ENCODE measurements around the gene ABCC4.
A peak's percentile ranks its signal among the peaks of the same experiment; 100 is the strongest.

ABCC4 gene

GRCh38 chr13:95301183-95301967, at the start of gene ABCC4:
ABCC4 (minus strand) TSS chr13:95301451; CDS start chr13:95301314, 137 bp downstream.
- peak; percentile 86 for DNase-seq

GRCh38 chr13:95349267-95349666, 48.0 kb upstream of the ABCC4 start:
- no peak for DNase-seq

GRCh38 chr13:95343944-95344343, 42.7 kb upstream of the ABCC4 start:
- DNase-seq = no peak

GRCh38 chr13:95341441-95341840, 40.2 kb upstream of the ABCC4 start:
- no peak for DNase-seq

- DNase-seq = no peak
These were observed 37.7 kb upstream of the ABCC4 start for GRCh38 chr13:95338905-95339304.

- DNase-seq = no peak
These were observed 36.3 kb upstream of the ABCC4 start for GRCh38 chr13:95337597-95337996.

- DNase-seq = no peak
These were observed 34.4 kb upstream of the ABCC4 start for GRCh38 chr13:95335667-95336066.

- DNase-seq = no peak
These were observed 27.1 kb upstream of the ABCC4 start for GRCh38 chr13:95328386-95328785.

GRCh38 chr13:95327190-95327589, 25.9 kb upstream of the ABCC4 start:
- DNase-seq = no peak

- no peak for DNase-seq
These were observed 25.4 kb upstream of the ABCC4 start for GRCh38 chr13:95326695-95327094.

- no peak for DNase-seq
These were observed 24.2 kb upstream of the ABCC4 start for GRCh38 chr13:95325485-95325884.

- no peak for DNase-seq
These were observed 22.8 kb upstream of the ABCC4 start for GRCh38 chr13:95323930-95324662.

GRCh38 chr13:95319551-95320274, 18.5 kb upstream of the ABCC4 start:
- DNase-seq = no peak

GRCh38 chr13:95317039-95317989, 16.1 kb upstream of the ABCC4 start:
- DNase-seq = no peak

- DNase-seq = no peak
These were observed 14.5 kb upstream of the ABCC4 start for GRCh38 chr13:95315752-95316151.

GRCh38 chr13:95307507-95307906, 6.3 kb upstream of the ABCC4 start:
- DNase-seq = no peak

- DNase-seq = no peak
These were observed 3.2 kb upstream of the ABCC4 start for GRCh38 chr13:95304453-95304852.

GRCh38 chr13:95301968-95302393, 730 bp upstream of the ABCC4 start:
- no peak for DNase-seq

- DNase-seq = peak; percentile 77
These were observed 547 bp downstream of the ABCC4 start for GRCh38 chr13:95300625-95301182.

GRCh38 chr13:95298971-95299621, 2.2 kb downstream of the ABCC4 start:
- no peak for DNase-seq

GRCh38 chr13:95298169-95298965, 2.9 kb downstream of the ABCC4 start:
- DNase-seq = peak; percentile 17
